Pons (tissue), 1 donor: ENCODE measurements around the gene SRGAP2C.
"Not testable (repeated sequence)": the region's sequence is repeated elsewhere in the genome, so short reads cannot be mapped to it uniquely, and the experiment has no call there.

Source experiments
- DNase-seq: peaks from one replicate; pipeline ENCODE4 v3.0.0-alpha.2; 2016; ENCODE audit warnings: low spot score

Gene SRGAP2C

DNA sequence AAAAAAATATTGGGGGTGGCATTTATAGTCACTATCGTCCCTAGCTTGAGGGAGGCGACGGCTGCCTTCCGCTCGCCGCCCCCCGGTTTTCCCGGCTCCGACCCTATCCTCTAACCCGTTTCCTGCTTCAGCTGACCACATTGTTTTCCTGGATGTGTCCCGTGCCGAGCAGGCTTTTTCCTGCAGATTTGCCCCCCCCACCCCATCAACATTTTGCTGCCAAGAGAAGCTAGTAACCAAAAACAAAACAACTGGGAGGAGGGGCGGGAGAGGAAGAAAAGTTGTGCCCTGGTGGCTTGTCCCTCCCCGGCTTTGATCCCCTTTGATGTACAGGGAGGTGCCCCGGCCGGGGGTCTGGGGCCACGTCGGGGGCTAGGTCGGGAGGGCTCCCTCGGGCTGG, 1.4 kb downstream of the SRGAP2C start:
- DNase-seq: not testable (repeated sequence)

DNA sequence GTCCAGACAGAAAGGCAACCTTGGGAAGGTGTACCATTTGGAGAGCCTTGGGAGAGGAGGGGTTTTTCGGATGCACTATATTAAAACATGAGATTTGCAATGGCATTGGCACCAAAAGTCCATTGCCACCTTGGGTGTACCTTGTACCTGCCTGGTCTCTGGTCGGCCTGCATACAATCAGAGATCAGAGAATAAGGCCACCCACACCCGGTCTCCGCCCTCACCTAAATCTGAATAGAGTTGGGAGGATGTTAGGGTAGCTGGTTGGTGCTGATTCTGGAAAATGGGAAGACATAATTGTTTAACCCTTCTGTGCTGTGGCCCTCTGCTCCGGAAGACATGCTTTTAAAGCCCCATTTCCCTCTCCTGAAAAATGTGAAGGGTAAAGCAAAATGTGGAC, 3.1 kb downstream of the SRGAP2C start:
- not testable (repeated sequence) for DNase-seq

DNA sequence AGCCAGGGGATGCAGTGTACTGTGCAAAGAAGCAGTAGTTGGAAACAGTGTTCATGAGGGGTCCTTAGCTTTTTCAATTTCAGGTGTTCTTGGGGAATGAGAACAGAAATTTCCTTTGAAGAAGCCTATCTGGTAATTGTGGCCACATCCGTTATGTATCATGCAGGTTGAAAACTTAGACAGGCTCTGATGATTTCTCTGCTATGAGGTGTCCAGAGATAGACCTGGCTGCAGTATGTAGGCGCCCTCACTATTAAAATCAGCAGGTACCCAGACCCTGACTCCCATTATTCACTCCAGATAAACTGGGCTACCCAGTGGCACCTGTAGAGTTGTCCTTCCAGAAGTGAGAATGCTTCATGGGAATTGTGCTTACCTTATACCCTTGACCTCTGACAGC, 7.7 kb downstream of the SRGAP2C start:
- not testable (repeated sequence) for DNase-seq

DNA sequence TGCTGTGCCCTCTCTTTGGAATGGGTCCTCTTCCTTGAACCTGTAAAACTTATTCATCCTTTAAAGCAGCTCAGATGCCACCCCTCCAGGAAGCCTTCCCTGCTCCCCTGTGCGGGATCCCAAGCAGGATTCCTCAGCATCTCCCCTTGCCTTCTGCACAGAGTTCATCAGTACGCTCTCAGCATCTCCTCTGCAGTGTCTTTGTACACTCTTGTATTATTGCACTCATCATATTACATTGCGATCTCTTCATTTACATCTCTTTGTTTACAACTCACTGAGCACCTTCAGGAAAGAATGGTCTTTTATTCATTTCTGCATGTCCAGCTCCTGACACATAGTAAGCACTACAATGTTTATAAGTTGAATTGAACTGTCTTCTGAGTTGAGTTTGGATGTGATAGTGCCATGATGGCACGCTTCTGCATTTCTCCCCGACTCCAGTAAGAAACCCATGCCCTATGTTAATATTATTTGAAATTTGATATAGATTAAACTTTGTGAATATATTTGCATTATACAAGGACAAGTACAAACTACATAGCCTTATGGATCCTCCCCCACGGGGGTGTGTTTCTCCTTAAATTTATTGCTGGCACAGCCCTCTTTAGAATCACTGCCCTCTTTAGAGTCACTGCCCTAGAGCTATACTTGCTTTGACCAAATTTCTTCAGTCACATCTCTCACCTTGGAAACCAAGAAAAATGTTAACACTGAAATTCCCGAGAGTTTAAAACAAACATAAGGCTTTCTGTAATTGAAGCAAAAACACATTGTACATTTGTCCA, 12.5 kb downstream of the SRGAP2C start:
- not testable (repeated sequence) for DNase-seq

DNA sequence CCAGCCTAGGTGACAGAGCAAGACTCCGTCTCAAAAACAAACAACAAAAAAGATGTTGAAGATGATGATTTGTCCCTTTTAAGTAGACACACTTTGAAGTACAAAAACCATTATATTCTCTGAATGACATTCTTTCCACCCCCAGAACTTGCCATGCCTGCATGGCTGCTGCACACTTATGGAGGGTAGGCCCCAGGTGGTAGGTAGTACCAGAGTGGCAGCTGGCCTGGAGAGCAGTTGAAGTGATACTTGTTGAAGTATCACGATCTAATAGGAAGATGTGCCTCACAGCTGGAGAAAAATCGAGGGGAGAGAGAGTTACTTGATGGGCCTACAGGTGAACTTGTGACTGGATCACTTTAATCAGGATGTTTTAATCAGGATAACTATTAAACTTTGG, 15.0 kb downstream of the SRGAP2C start:
- DNase-seq: not testable (repeated sequence)

DNA sequence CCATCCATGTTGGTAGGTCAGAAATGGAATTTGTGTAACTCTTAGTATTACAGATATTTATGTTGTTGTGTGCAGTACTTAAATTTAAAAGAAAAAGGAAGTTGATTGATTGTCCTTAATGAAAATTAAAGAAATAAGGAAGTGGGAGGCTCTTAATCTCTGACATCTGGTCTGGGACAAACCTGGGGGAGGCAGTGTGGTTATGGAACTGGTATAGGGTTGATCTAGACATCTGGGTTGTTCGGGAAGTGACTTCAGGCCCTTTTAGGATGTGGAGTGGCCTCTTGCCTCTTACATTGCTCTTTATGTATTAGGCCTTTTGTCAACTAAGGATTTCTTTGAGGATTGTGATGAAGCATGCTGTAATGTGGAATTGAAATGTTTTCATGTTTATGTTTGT, 15.5 kb downstream of the SRGAP2C start:
- not testable (repeated sequence) for DNase-seq

DNA sequence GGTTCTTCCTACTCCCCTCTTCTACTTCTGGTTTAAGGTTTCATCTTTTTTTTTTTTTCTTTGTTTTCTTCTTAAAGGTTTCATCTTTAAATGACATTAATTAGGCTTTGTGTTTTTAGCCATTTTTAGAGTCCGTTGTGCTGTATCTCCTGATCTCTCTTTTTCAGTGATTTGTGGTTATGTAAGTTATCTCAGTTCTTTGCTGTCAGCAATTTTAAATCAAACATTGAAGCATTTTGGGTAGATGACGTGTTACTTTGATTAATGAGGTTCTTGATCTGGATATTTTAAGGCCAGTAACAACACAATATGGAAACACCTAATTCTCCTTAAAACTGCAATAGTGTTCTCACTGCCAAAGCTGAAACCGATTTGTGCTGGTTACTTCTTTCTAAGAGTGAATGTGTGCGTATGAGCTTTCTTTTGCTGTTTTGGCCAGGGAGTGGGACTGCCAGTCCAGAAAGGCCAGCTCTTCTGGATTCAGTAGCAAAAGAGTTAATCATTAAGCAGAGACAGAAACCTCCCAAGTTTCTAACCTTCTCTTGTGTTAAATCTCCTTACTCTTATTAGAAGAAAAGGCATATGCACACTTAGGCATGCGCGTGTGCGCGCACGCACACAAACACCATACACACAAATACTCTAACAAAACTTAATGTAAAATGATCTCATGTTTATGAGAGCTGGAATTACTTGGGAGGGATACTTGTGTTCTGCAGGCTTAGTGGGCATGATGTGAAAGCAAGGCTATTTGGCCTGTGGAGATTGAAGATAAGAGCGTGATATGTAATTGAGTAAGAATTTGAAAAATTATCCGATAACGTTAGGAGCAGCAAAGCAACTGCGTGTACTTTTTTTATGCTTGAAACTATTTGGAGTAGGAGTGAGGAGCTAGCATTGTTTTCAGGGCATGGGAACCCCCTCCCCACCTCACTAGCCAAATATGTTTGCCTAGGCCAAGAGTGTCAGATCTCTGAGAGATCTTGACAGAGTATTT, 16.5 kb downstream of the SRGAP2C start:
- not testable (repeated sequence) for DNase-seq

DNA sequence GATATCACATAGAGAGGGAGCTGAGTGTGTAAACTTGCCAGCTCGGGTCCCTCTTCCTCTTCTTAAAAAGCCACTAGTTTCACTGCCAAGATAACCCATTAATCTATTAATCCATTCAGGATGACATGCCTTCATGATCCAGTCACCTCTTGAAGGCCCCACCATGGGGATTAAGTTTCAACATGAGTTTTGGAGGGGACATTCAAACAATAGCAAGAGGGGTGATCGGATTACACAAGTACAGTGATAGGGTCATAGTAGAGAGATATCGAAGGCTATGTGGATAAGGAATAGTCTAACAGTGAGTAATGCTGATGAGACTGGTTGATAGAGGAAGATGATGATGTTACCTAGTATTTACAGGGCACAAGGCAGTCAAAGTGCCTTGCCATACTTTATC, 18.2 kb downstream of the SRGAP2C start:
- DNase-seq: not testable (repeated sequence)

DNA sequence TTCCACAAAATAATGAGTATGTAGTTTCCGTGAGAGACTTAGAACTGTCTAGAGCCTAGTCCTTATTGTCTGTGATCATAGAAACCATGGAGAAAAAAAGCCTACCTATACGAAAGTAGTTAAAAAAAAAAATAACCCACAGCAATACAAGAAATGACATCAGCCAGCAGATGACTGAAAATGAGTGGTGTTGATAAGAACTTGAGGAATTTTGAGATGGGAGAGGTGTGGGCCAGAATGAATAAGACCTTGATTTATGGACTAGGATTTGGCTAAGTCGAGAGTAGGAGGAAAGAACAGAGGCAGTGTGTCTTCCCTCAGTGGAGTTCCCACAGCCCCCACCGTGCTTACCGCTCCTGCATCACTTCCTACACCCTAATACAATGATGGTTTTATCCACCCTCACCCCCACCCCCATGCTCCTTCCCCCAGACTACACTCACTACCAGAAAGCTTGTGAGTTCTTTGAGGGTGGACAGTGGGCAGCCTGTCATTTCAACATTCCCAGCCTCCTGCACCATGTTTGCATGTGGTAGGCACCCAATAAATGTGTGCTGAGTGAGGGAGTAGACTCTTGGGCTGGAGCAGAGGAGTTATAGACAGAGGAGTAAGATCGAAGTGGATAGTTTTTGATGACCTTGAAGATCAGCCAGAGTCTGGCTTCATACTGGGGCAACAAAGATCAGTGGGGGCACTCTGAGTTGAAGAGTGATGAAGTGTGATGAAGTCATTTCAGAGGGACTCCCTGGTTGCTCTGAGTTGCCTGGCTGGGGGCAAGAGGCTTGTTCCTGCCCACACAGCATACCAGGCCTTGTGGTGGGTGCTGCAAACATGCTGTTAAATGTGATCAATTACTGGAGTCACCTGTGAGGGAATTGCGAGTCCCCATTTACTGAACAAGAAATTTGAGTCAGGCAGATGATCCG, 21.3 kb downstream of the SRGAP2C start:
- peak; percentile 1 for DNase-seq

DNA sequence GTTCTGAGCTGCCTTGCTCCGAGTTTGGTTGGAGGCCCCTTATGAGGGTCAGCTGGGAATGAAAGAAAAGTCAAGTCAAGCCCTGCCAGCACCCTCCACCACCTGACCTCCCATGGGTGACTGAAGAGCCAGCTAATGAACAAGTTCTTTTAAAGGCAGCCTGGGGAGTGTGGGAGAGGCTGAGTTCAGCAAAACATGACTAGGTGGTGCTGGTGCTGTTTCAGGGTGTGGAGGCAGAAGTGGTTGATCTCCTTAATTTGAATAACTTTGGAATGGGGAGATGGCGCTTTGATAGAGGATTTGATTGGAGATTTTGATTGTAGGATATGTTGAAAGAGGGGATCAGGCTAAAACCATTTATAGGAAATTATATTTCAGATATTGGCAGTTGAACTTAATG, 22.6 kb downstream of the SRGAP2C start:
- not testable (repeated sequence) for DNase-seq

DNA sequence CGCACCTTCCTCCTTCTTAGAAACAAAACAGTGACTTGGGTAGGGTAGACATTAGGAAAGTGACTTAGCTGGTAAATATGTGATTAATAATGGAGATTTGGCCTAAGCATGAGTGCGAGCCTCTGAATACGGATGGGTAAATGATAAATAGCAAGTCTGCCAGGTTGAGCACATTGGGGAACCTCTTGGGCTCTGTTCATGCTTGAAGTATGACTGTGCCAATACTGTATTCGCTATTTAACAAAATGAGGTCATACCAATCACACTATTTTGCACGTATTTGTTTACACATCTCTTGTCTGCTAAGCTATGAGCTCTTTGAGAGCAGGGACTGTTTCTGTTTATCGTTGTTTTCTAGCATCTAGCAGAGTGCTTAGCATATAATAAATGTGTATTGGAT, 23.6 kb downstream of the SRGAP2C start:
- not testable (repeated sequence) for DNase-seq

DNA sequence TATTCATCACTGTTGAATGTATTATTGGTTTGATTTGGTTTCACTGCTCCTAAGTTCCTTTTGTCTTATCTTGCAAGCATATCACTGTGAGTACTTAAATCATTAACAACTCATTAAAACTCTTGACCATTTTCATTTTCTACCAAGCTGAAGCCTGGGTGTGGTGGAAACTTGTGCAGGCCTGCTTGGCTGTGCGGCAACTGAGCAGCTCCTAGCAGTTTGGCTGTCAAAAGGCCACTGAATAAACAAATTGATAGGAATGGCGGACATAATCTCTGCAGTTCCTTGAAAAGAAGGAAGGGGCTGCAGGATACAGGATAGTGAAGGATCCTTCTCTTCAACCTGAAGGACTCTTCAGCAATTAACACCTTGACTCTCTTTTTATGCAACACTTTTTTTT, 26.0 kb downstream of the SRGAP2C start:
- DNase-seq: not testable (repeated sequence)

DNA sequence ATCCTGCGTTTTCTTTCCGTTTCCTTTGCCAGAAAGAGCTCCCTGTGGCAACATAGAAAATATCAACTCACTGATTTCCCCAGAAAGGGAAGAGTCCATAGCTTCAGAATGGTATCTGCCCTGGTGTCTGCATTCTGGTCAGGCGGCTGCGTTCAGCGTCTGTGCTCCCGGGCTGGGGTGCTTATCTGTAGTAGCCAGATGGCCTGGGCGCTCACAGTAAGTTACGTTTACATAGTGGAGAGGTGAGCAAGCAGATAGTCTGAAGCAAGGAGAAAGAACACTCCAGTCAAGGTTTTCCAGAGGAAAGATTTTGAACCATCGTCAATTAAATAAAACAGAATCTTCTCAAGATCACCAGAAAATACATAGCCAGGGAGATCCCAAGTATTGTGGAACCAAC, 28.7 kb downstream of the SRGAP2C start:
- not testable (repeated sequence) for DNase-seq

DNA sequence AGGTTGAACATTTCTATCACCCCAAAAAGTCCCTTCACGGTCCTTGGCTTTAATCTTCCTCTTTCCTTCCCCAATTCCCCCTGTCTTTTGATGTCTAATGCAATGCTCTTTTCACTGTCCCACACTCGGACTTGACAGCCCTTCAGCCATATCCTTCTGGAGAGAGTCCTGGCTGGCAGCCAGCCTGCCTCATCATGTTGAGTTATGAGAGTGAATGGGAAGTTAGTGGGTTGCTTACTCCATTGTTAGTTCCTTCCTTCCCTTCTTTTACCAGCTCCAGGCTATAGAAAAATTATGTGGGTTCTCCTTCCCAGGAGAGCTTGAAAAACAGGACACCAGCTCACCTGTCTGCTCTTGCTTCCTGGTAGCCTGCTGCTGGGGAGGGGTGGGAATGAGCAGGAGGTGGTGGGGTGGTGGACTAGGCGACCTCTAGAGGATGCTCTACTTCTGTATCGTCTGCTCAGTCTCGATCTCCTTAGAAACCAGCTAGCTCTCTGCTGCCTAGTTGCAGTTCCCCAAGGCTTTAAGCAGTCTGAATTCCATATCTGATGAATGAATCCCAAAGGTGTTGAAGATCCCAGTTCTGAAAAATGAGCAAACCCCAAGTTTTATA, 29.9 kb downstream of the SRGAP2C start:
- not testable (repeated sequence) for DNase-seq

DNA sequence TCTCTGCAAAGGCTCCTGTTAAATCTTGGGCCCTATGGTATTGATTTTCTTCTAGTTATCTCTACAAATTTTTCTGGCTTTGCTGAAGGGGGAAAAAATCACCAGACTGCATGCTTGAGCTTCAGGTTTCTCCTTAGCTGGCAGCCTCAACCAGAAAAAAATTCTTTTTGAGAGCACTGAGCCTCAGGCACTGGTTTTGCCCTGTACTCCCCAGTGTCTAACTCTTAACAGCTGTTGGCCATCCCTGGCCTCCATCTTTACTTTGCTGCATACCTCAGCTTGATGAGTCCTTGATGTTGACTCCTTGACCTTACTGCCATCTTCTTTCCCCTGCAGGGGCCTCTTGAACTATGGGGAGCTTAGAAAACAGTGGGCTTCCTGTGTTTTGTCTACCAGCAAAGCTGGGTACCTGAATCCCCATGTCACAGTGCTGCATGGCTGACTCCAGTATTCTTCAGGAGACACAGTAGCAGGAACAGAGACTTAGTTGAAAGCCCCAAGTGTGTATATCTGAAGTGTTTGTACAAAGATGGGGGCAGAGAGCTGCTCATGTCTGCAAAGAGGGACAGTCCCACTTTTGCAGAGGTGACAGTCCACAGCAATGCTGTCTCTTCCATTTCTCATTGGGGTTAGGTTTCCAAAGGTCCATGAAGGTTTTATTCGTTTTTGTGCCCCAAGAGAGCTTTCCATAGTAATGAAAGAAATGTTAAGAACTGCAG, 31.1 kb downstream of the SRGAP2C start:
- not testable (repeated sequence) for DNase-seq

DNA sequence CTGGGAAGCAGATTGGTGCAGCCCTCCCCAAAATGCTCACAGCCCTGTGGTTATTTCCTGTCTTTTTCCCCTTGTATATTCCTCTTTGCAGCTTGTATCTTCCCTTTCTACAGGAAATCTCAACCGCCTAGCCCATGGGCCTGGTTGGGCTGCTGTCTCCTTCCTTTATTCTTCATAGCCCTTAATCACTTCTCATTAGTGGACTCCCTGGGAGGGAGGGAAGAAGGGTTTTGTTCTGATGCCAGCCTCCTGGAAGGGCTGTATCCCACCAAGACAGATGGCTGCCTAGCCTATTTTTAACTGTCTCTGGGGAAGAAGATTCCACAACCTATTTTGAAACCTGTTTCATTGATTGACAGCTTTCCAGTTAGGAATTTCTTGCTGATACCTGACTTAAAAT, 31.9 kb downstream of the SRGAP2C start:
- not testable (repeated sequence) for DNase-seq

DNA sequence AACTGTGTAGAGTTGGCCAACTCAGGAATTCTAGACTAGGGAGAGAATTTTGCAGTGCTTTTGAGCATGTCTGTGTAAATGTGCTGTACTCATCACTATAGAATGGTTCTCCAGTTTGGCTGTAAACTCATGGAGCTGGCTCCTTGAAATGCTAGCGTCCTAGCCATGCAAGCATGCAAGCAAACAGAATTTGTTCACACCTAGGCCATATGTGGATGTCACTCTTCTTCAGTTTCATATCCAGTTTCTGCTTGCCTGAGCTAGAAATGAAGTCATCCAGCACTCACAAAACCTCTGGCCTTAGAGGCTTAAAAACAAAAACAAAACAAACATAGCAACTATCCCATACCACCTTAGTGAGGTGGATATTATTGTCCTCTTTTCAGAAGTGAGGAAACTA, 37.0 kb downstream of the SRGAP2C start:
- not testable (repeated sequence) for DNase-seq

DNA sequence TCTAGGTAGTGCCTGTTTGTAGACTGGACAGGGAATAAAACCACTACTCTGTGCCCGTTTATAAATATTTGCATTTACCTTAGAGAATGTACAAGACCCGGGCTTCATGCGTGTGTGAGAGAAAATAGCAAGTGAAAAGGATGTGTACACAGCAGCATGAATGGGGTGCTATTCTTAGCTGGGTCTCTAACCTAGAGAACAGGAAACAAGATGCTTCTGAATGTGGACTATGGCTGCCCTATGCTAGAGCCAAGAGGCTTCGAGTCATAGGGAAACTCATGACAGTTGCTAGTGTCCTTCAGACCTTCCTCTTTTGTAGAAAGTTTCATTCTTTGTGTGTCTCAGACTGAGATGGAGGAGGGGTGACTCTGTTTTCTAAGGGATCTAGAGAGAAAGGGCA, 39.9 kb downstream of the SRGAP2C start:
- DNase-seq: not testable (repeated sequence)

DNA sequence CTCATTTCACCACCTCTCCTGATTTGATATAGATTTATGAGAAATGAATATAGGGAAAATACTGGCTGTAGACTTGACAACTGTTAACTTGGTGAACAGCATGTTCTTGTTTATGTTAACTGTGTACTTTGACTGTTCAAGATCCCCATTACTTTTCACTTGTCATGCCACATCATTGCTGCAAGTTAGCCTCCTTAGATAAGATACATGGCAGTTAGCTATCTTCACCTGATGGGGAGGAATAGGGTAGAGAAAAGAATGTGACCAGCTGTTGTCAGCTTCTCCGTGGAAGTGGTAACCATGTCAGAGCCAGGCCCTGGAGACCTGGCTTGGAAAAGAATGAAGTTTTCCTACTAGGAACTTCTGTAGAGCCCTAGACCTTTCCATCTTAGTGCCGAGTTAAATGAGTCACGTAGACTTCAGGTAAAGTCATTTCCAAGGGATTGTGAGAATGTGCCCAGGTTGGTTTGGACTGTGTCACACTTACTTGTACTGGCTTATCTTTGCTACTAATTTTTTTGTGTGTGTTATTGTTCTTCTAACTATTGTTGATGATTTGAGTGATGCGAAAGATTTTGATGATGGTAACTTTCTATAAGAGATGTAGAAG, 41.6 kb downstream of the SRGAP2C start:
- DNase-seq: not testable (repeated sequence)

DNA sequence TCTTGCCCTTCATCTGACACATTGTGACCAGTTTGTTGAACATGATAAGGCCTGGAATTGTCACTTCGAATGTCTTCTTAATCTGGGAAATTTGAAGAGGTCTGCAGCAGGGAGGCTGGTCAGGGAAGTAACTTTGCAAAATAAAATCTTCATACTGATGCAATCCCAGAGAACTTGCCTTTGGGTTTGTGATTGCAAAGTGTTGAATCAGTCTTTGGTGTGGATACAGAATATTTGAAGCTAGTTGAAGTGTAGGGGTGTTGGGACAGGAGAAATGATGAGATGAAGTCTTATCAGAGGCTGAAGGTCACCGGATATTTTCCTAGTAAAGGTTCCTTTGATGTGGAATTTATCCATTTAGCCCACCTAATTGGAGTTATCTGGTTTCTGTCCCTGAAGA, 42.1 kb downstream of the SRGAP2C start:
- DNase-seq: not testable (repeated sequence)
